Epithelial cell of proximal tubule (primary cell): Measurements from ENCODE around the gene RALGPS1. TPM values are rescaled to one million over a fixed set of nuclear protein-coding genes. Genes with fewer than 3 reads are reported as not detected.

ENCODE experiments used
- DNase-seq: peaks from one replicate; pipeline ENCODE4 v3.0.0-alpha.2; 2011; ENCODE audit warnings: low read depth
- H3K4me3 ChIP-seq: 2 replicates; pipeline ENCODE4 v1.5.1; 2011; ENCODE audit warnings: low read depth, mild to moderate bottlenecking, low read length
- CTCF ChIP-seq: conservative IDR thresholded peaks from 2 replicates; pipeline ENCODE4 v1.5.1; 2012; ENCODE audit warnings: low read depth, mild to moderate bottlenecking, low read length
- total RNA-seq: library from RNA; depleted of rRNA; stranded (reverse); fragments of >200 nt; gene quantifications from 2 replicates; pipeline ENCODE4 v1.2.3, GENCODE V29; 2015

RALGPS1 gene
- total RNA-seq, 1 donor from 2014 or later, result 4.0 TPM

- no peak overlapping the region for H3K4me3 ChIP-seq
- TF ChIP-seq CTCF, result no peak
- no peak for DNase-seq
Observed at GRCh38 chr9:127092041-127092608, 177.5 kb downstream of the RALGPS1 start.

GRCh38 chr9:127093319-127094020 is 178.9 kb downstream of the RALGPS1 start:
- no peak for DNase-seq
- no peak overlapping the region for H3K4me3 ChIP-seq
- peak; percentile 8 for TF ChIP-seq CTCF

GRCh38 chr9:127095411-127095810 is 180.8 kb downstream of the RALGPS1 start:
- no peak for DNase-seq
- no peak for TF ChIP-seq CTCF
- H3K4me3 ChIP-seq, result no peak overlapping the region

GRCh38 chr9:127096208-127096607 is 181.6 kb downstream of the RALGPS1 start:
- no peak for TF ChIP-seq CTCF
- no peak overlapping the region for H3K4me3 ChIP-seq
- no peak for DNase-seq

GRCh38 chr9:127097683-127098082 is 183.1 kb downstream of the RALGPS1 start:
- no peak for TF ChIP-seq CTCF
- no peak for DNase-seq
- H3K4me3 ChIP-seq, result no peak overlapping the region

- no peak overlapping the region for H3K4me3 ChIP-seq
- no peak for DNase-seq
- TF ChIP-seq CTCF, result no peak
Observed at GRCh38 chr9:127098916-127099553, 184.5 kb downstream of the RALGPS1 start.
